GM12878 (cell line): ENCODE results near the gene SLFNL1. TPM values are rescaled to one million over a fixed set of nuclear protein-coding genes. Genes with fewer than 3 reads are reported as not detected.
A peak's percentile ranks its signal among the peaks of the same experiment; 100 is the strongest.

Source experiments
- ETV6 ChIP-seq, 2 experiments: fragments of 450-650 bp in 1 of 2; IDR thresholded peaks in 1 of 2; conservative IDR thresholded peaks in 1 of 2; 2 replicates each; pipeline ENCODE4 v1.6.1; 2014; ENCODE audit warnings: antibody characterized with exemption in 1 of 2, borderline replicate concordance in 1 of 2, low read depth in 1 of 2, mild to moderate bottlenecking in 1 of 2, moderate library complexity in 1 of 2
- FOXK2 ChIP-seq: fragments of 450-650 bp; IDR thresholded peaks from 2 replicates; pipeline ENCODE4 v1.6.1; 2017; ENCODE audit warnings: mild to moderate bottlenecking, moderate library complexity
- IRF4 ChIP-seq: IDR thresholded peaks from 2 replicates; pipeline ENCODE4 v1.6.1; 2011; ENCODE audit warnings: low read depth, low read length
- KLF5 ChIP-seq: fragments of 450-650 bp; IDR thresholded peaks from 2 replicates; pipeline ENCODE4 v1.6.1; 2014; ENCODE audit warnings: mild to moderate bottlenecking; ENCODE audit not compliant: partially characterized antibody
- PML ChIP-seq: IDR thresholded peaks from 2 replicates; pipeline ENCODE4 v1.6.1; 2012; ENCODE audit warnings: low read length, inconsistent platforms
- POLR2AphosphoS5 ChIP-seq: IDR thresholded peaks from 2 replicates; pipeline ENCODE4 v1.6.1; 2011; ENCODE audit warnings: mild to moderate bottlenecking, low read length, inconsistent platforms
- RFX5 ChIP-seq: IDR thresholded peaks from 2 replicates; pipeline ENCODE4 v1.6.1; 2011; ENCODE audit warnings: low read depth, low read length, improper control_type of control experiment
- SMARCA5 ChIP-seq: fragments of 450-650 bp; IDR thresholded peaks from 2 replicates; pipeline ENCODE4 v1.6.1; 2017; ENCODE audit warnings: mild to moderate bottlenecking
- TAF1 ChIP-seq: IDR thresholded peaks from 2 replicates; pipeline ENCODE4 v1.6.1; 2011; ENCODE audit warnings: mild to moderate bottlenecking, low read depth, low read length, borderline replicate concordance
- WRNIP1 ChIP-seq: IDR thresholded peaks from 2 replicates; pipeline ENCODE4 v1.6.1; 2011; ENCODE audit warnings: low read depth, low read length, improper control_type of control experiment, borderline replicate concordance
- polyA plus RNA-seq, 11 experiments: library from polyadenylated mRNA; depleted of rRNA in 4 of 11; unstranded in 6 of 11; stranded (reverse) in 5 of 11; fragments of >200 nt; fragmentation: Nextera tagmentation in 4 of 11; fragmentation: Illumina TruSeq in 1 of 11; extraction: Ambion mirVana in 4 of 11; extraction: Trizol in 1 of 11; gene quantifications; 1 replicate in 1 of 11; 2 replicates in 10 of 11; pipeline versions ENCODE4 v1.2.1 to v1.2.3, GENCODE V29; 2011 to 2016; ENCODE audit warnings: inconsistent platforms in 2 of 11, missing spikeins in 2 of 11, low read depth in 1 of 11
- total RNA-seq, 4 experiments: library from RNA; depleted of rRNA in 3 of 4; stranded (reverse); fragments of >200 nt in 3 of 4; fragmentation: Illumina TruSeq in 1 of 4; extraction: Trizol in 1 of 4; gene quantifications; 2 replicates each; pipeline versions ENCODE4 v1.2.1 to v1.2.3, GENCODE V29; 2013 to 2021
- TF ChIP-seq, protein P1 (sequence below): fragments of 450-650 bp; IDR thresholded peaks from 2 replicates; pipeline ENCODE4 v1.6.1; 2017; ENCODE audit warnings: borderline replicate concordance
- TF ChIP-seq, protein P2 (sequence below): fragments of 450-650 bp; IDR thresholded peaks from 2 replicates; pipeline ENCODE4 v1.6.1; 2017; ENCODE audit warnings: antibody characterized with exemption, mild to moderate bottlenecking, moderate library complexity
- TF ChIP-seq, protein P3 (sequence below): fragments of 450-650 bp; IDR thresholded peaks from 2 replicates; pipeline ENCODE4 v1.6.1; 2016; ENCODE audit warnings: mild to moderate bottlenecking
- TF ChIP-seq, protein P4 (sequence below): fragments of 450-650 bp; IDR thresholded peaks from 2 replicates; pipeline ENCODE4 v1.6.1; 2017; ENCODE audit warnings: mild to moderate bottlenecking, moderate library complexity
- TF ChIP-seq, protein P5 (sequence below): fragments of 450-650 bp; formaldehyde crosslinking; IDR thresholded peaks from 2 replicates; pipeline ENCODE4 v1.5.0; 2022; ENCODE audit warnings: mild to moderate bottlenecking, missing genetic modification characterization

Gene SLFNL1
- total and polyA plus RNA-seq, 10 of the 15 experiments (the other 5 are each of a cell fraction or from before 2014, with no cell fraction given) = 0.05 to 0.98 (median 0.16) TPM; not detected in 2

DNA sequence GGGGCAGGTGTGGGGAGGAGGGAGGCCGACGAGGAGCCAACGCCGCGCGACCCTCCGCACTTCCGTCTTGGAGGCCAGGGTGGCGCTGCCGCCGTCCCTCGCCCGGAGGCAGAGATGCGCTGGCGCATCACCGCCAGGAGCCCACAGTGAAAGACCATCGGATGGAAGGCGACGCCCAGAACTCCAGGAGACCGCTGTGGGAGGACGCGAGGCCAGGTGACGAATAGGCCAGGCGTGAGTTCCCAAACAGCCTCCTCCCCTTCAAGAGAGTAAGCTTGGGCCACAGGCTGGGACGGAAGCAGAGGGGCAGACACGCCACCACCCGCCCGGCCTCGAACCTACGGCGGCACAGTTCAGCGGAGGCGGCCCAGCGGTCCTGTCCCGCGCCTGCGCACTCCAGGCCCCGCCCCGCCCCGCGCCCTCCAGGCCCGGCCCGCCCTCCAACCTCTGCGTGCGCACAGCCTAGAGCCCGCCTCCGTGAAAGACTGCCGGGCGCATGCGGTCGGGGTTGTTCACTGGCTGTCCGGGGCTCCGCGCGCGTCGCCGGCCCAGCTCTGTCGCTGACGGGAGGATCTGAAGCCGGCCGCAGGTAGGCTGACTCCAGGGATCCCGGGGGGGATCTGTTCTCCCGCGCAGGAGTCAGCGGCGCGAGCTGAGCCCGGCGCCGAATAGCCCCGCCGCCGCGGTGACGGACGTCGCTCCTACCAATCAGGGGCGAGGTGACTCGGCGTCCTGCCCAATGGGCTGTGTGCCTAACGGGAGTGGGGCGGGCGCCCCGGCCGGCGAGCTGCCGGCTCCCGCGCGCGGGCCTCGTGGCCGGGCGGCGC lies 42.1 kb downstream of the SLFNL1 start, which contains the start of gene CTPS1 (continued):
- TF ChIP-seq, protein P1, sequence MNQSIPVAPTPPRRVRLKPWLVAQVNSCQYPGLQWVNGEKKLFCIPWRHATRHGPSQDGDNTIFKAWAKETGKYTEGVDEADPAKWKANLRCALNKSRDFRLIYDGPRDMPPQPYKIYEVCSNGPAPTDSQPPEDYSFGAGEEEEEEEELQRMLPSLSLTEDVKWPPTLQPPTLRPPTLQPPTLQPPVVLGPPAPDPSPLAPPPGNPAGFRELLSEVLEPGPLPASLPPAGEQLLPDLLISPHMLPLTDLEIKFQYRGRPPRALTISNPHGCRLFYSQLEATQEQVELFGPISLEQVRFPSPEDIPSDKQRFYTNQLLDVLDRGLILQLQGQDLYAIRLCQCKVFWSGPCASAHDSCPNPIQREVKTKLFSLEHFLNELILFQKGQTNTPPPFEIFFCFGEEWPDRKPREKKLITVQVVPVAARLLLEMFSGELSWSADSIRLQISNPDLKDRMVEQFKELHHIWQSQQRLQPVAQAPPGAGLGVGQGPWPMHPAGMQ = no peak
- TF ChIP-seq RFX5 = no peak
- TF ChIP-seq, protein P2, sequence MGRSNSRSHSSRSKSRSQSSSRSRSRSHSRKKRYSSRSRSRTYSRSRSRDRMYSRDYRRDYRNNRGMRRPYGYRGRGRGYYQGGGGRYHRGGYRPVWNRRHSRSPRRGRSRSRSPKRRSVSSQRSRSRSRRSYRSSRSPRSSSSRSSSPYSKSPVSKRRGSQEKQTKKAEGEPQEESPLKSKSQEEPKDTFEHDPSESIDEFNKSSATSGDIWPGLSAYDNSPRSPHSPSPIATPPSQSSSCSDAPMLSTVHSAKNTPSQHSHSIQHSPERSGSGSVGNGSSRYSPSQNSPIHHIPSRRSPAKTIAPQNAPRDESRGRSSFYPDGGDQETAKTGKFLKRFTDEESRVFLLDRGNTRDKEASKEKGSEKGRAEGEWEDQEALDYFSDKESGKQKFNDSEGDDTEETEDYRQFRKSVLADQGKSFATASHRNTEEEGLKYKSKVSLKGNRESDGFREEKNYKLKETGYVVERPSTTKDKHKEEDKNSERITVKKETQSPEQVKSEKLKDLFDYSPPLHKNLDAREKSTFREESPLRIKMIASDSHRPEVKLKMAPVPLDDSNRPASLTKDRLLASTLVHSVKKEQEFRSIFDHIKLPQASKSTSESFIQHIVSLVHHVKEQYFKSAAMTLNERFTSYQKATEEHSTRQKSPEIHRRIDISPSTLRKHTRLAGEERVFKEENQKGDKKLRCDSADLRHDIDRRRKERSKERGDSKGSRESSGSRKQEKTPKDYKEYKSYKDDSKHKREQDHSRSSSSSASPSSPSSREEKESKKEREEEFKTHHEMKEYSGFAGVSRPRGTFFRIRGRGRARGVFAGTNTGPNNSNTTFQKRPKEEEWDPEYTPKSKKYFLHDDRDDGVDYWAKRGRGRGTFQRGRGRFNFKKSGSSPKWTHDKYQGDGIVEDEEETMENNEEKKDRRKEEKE = no peak
- TF ChIP-seq, protein P3, sequence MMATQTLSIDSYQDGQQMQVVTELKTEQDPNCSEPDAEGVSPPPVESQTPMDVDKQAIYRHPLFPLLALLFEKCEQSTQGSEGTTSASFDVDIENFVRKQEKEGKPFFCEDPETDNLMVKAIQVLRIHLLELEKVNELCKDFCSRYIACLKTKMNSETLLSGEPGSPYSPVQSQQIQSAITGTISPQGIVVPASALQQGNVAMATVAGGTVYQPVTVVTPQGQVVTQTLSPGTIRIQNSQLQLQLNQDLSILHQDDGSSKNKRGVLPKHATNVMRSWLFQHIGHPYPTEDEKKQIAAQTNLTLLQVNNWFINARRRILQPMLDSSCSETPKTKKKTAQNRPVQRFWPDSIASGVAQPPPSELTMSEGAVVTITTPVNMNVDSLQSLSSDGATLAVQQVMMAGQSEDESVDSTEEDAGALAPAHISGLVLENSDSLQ = peak; percentile 98
- peak; percentile 82; the same call in 1 of the 2 replicates for TF ChIP-seq SMARCA5
- TF ChIP-seq POLR2AphosphoS5 = peak; percentile 75; the same call in 1 of the 2 replicates
- TF ChIP-seq, protein P4, sequence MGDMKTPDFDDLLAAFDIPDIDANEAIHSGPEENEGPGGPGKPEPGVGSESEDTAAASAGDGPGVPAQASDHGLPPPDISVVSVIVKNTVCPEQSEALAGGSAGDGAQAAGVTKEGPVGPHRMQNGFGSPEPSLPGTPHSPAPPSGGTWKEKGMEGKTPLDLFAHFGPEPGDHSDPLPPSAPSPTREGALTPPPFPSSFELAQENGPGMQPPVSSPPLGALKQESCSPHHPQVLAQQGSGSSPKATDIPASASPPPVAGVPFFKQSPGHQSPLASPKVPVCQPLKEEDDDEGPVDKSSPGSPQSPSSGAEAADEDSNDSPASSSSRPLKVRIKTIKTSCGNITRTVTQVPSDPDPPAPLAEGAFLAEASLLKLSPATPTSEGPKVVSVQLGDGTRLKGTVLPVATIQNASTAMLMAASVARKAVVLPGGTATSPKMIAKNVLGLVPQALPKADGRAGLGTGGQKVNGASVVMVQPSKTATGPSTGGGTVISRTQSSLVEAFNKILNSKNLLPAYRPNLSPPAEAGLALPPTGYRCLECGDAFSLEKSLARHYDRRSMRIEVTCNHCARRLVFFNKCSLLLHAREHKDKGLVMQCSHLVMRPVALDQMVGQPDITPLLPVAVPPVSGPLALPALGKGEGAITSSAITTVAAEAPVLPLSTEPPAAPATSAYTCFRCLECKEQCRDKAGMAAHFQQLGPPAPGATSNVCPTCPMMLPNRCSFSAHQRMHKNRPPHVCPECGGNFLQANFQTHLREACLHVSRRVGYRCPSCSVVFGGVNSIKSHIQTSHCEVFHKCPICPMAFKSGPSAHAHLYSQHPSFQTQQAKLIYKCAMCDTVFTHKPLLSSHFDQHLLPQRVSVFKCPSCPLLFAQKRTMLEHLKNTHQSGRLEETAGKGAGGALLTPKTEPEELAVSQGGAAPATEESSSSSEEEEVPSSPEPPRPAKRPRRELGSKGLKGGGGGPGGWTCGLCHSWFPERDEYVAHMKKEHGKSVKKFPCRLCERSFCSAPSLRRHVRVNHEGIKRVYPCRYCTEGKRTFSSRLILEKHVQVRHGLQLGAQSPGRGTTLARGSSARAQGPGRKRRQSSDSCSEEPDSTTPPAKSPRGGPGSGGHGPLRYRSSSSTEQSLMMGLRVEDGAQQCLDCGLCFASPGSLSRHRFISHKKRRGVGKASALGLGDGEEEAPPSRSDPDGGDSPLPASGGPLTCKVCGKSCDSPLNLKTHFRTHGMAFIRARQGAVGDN = peak; percentile 44; the same call in 1 of the 2 replicates
- TF ChIP-seq FOXK2 = no peak
- TF ChIP-seq PML = no peak; the same call in 1 of the 2 replicates
- TF ChIP-seq KLF5 = no peak
- TF ChIP-seq TAF1 = peak; percentile 53; the same call in 1 of the 2 replicates
- no peak for TF ChIP-seq WRNIP1
- TF ChIP-seq IRF4 = 0 out of 2 replicates have a peak, but pooled peaks have one; percentile 25
- TF ChIP-seq, protein P5, sequence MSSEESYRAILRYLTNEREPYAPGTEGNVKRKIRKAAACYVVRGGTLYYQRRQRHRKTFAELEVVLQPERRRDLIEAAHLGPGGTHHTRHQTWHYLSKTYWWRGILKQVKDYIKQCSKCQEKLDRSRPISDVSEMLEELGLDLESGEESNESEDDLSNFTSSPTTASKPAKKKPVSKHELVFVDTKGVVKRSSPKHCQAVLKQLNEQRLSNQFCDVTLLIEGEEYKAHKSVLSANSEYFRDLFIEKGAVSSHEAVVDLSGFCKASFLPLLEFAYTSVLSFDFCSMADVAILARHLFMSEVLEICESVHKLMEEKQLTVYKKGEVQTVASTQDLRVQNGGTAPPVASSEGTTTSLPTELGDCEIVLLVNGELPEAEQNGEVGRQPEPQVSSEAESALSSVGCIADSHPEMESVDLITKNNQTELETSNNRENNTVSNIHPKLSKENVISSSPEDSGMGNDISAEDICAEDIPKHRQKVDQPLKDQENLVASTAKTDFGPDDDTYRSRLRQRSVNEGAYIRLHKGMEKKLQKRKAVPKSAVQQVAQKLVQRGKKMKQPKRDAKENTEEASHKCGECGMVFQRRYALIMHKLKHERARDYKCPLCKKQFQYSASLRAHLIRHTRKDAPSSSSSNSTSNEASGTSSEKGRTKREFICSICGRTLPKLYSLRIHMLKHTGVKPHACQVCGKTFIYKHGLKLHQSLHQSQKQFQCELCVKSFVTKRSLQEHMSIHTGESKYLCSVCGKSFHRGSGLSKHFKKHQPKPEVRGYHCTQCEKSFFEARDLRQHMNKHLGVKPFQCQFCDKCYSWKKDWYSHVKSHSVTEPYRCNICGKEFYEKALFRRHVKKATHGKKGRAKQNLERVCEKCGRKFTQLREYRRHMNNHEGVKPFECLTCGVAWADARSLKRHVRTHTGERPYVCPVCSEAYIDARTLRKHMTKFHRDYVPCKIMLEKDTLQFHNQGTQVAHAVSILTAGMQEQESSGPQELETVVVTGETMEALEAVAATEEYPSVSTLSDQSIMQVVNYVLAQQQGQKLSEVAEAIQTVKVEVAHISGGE (CRISPR knock-in tag) = no peak
- TF ChIP-seq ETV6 (conservative IDR thresholded peaks at IDR 0.05 in 1 of 2, IDR thresholded peaks at IDR 0.05 in 1 of 2; ENCODE audit: borderline replicate concordance in 1 of 2, low read depth in 1 of 2) = no peak
